Activated CD8-positive, alpha-beta T cell treated with anti-CD3 and anti-CD28 coated beads for 36 hours (primary cell): ENCODE results near the gene GPC6. TPM values are rescaled to one million over a fixed set of nuclear protein-coding genes. Genes with fewer than 3 reads are reported as not detected.

Experiments used
- ATAC-seq: fragments of 200-7000 bp; cut with Tn5 transposase; one replicate; pipeline ENCODE4 v1.10.0; 2021; ENCODE audit warnings: mild to moderate bottlenecking, moderate library complexity
- CTCF ChIA-PET: fragments of 350-600 bp; sonication (Branson Sonifier 250); formaldehyde crosslinking; loops from one replicate; lab custom pipeline; 2021; ENCODE audit warnings: antibody characterized with exemption; lab: Charles Lee
- POLR2A ChIA-PET: fragments of 350-600 bp; sonication (Branson Sonifier 250); formaldehyde crosslinking; loops from one replicate; lab custom pipeline; 2021; ENCODE audit warnings: antibody characterized with exemption; lab: Charles Lee
- DNase-seq: peaks from one replicate; pipeline ENCODE4 v3.0.0-alpha.2; 2020
- H3K27ac Mint-ChIP-seq: one replicate; pipeline ENCODE4 v1.8.0; 2021; ENCODE audit warnings: mild to moderate bottlenecking, mixed read lengths
- H3K27me3 Mint-ChIP-seq: one replicate; pipeline ENCODE4 v1.8.0; 2021; ENCODE audit warnings: mixed read lengths
- H3K36me3 Mint-ChIP-seq: one replicate; pipeline ENCODE4 v1.8.0; 2021; ENCODE audit warnings: low read depth, mixed read lengths
- H3K4me1 Mint-ChIP-seq: one replicate; pipeline ENCODE4 v1.8.0; 2021; ENCODE audit warnings: low read depth, mixed read lengths
- H3K4me3 Mint-ChIP-seq: one replicate; pipeline ENCODE4 v1.8.0; 2021; ENCODE audit warnings: mild to moderate bottlenecking, moderate library complexity, mixed read lengths
- H3K9me3 Mint-ChIP-seq: one replicate; pipeline ENCODE4 v1.8.0; 2021; ENCODE audit warnings: mixed read lengths
- CTCF ChIP-seq: fragments of 200-600 bp; IDR thresholded peaks from one replicate; pipeline ENCODE4 v1.8.0; 2022; ENCODE audit warnings: antibody characterized with exemption, mild to moderate bottlenecking
- intact Hi-C: fragments of 100-400 bp; cut with micrococcal nuclease; formaldehyde crosslinking; loops from one replicate; pipeline ENCODE4 v1.10.0; 2022
- total RNA-seq, 2 experiments: library from RNA; stranded (reverse); gene quantifications; one replicate each; pipeline ENCODE4 v1.2.3, GENCODE V29; 2021

Gene GPC6
- total RNA-seq, 2 experiments from 2014 or later = not detected

GRCh38 chr13:94384231-94384905 lies 1157.8 kb downstream of the GPC6 start:
- Mint-ChIP-seq H3K4me1 (peaks cover 6% of the 10 kb centered on the region), H3K36me3 (no peaks in the 10 kb centered on the region), H3K27ac (no peak overlapping the region), H3K9me3 (no peaks in the 10 kb centered on the region), H3K27me3 (peaks cover 4% of the 10 kb centered on the region), H3K4me3 (no peak overlapping the region)
- DNase-seq = no peak
- POLR2A ChIA-PET = no interaction called here
- TF ChIP-seq CTCF = no peak
- CTCF ChIA-PET = interaction anchor here (1.2 kb wide), 1 partner anchor 22 kb away, joined by 4 read pairs; no protein-coding TSS in a partner anchor
- intact Hi-C loops = no loop called here
- no peak for ATAC-seq

- CTCF ChIA-PET = interaction anchor here (1.2 kb wide), 1 partner anchor 25 kb away, joined by 3 read pairs; no protein-coding TSS in a partner anchor
- POLR2A ChIA-PET = no interaction called here
- H3K36me3 Mint-ChIP-seq = no peaks in the 10 kb centered on the region
- peaks cover 6% of the 10 kb centered on the region for H3K4me1 Mint-ChIP-seq
- peaks cover 4% of the 10 kb centered on the region for H3K27me3 Mint-ChIP-seq
- no peaks in the 10 kb centered on the region for H3K9me3 Mint-ChIP-seq
- no peak for TF ChIP-seq CTCF
- H3K27ac Mint-ChIP-seq = no peak overlapping the region
- no peak for DNase-seq
- H3K4me3 Mint-ChIP-seq = no peak overlapping the region
- intact Hi-C loops = no loop called here
- no peak for ATAC-seq
Observed at GRCh38 chr13:94387047-94387446, 1160.4 kb downstream of the GPC6 start.

GRCh38 chr13:94389604-94390351 lies 1163.2 kb downstream of the GPC6 start:
- H3K27me3 Mint-ChIP-seq = no peaks in the 10 kb centered on the region
- no peak overlapping the region for H3K27ac Mint-ChIP-seq
- intact Hi-C loops = no loop called here
- no peak overlapping the region for H3K4me3 Mint-ChIP-seq
- DNase-seq (no peak), ATAC-seq (no peak)
- peaks cover 6% of the 10 kb centered on the region for H3K4me1 Mint-ChIP-seq
- TF ChIP-seq CTCF = no peak
- POLR2A ChIA-PET = no interaction called here
- H3K36me3 Mint-ChIP-seq = no peaks in the 10 kb centered on the region
- CTCF ChIA-PET = no interaction called here
- H3K9me3 Mint-ChIP-seq = no peaks in the 10 kb centered on the region

DNA sequence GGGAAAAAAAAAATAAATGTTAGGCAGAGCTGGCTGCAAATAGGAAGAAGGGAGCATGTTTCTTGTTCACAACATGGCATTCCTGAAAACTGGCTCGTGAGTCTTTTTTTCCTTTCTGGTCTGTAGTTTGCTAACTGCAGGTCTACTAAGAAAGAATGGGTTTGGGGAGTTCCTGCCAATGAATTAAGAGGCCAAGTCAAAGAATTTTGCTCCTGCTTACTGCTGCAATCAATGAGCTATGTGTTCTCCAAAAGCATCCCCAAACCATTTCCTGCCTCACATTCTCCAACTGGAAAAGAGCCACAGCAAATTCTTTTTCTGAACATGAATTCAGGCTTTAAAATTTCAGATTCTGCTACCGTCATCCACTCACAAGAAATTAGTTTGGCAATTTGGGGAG lies 1164.3 kb downstream of the GPC6 start:
- DNase-seq (no peak), ATAC-seq (no peak)
- Mint-ChIP-seq H3K4me3 (no peak overlapping the region), H3K36me3 (no peaks in the 10 kb centered on the region), H3K27me3 (no peaks in the 10 kb centered on the region), H3K9me3 (no peaks in the 10 kb centered on the region), H3K27ac (no peak overlapping the region), H3K4me1 (peaks cover 6% of the 10 kb centered on the region)
- ChIA-PET CTCF (no interaction called here), POLR2A (no interaction called here)
- intact Hi-C loops = no loop called here
- no peak for TF ChIP-seq CTCF

DNA sequence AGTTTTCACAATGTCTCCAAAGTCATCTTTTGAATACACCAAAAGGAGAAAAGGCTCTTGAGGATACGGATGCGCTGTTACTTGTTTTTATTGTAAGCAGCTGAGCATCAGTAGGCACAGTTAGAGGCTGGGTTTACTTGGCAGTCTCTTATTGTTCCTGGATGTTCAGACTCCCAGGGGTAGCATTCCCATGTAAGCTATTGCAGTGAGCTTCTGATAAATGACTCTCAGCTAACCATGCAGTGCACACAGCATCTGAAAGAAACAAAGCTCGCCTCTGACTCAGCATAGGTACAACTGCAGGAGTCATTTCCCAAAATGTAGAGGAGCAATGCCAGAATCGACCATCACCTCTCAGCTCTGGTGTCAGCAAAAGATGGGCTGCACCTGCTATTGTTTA lies 1168.1 kb downstream of the GPC6 start:
- POLR2A ChIA-PET = no interaction called here
- TF ChIP-seq CTCF = no peak
- H3K27me3 Mint-ChIP-seq = peaks cover 7% of the 10 kb centered on the region
- intact Hi-C loops = no loop called here
- DNase-seq = no peak
- H3K27ac Mint-ChIP-seq = no peak overlapping the region
- H3K4me3 Mint-ChIP-seq = no peak overlapping the region
- no peak for ATAC-seq
- CTCF ChIA-PET = no interaction called here
- no peaks in the 10 kb centered on the region for H3K9me3 Mint-ChIP-seq
- no peaks in the 10 kb centered on the region for H3K4me1 Mint-ChIP-seq
- no peaks in the 10 kb centered on the region for H3K36me3 Mint-ChIP-seq
